Measurements from ENCODE around the gene DZANK1. TPM values are rescaled to one million over a fixed set of nuclear protein-coding genes. Genes with fewer than 3 reads are reported as not detected.
"Not testable (repeated sequence)": the region's sequence is repeated elsewhere in the genome, so short reads cannot be mapped to it uniquely, and the experiment has no call there.

The DZANK1 gene
- total and polyA plus RNA-seq, 2 donors: 1.0 to 3.3 TPM

GRCh38 chr20:18501672-18502071 lies 34.8 kb upstream of the DZANK1 start:
- H3K4me3 ChIP-seq (ENCODE audit: low read length in 2 of 2); DNase-seq (ENCODE audit: low read depth in 6 of 9, low spot score in 9 of 9); H3K9me3 ChIP-seq (ENCODE audit: control insufficient read depth in 2 of 2, insufficient read depth in 1 of 2, low read length in 1 of 2); H3K4me1 ChIP-seq (ENCODE audit: control insufficient read depth in 2 of 2, insufficient read depth in 2 of 2, low read length in 2 of 2); H3K27me3 ChIP-seq (ENCODE audit: control insufficient read depth in 2 of 2, insufficient read depth in 1 of 2, low read length in 1 of 2); H3K27ac ChIP-seq (ENCODE audit: low read depth in 1 of 2, low read length in 1 of 2); H3K36me3 ChIP-seq (ENCODE audit: control insufficient read depth in 2 of 2, insufficient read depth in 2 of 2, low read length in 1 of 2): not testable (repeated sequence)
- 94% methylated on average over 1 of the region's 1 CpG for WGBS

GRCh38 chr20:18497603-18498002 lies 30.8 kb upstream of the DZANK1 start:
- Histone ChIP-seq H3K27me3 (ENCODE audit: control insufficient read depth in 2 of 2, insufficient read depth in 1 of 2, low read length in 1 of 2) (no peaks in the 10 kb centered on the region), H3K9me3 (ENCODE audit: control insufficient read depth in 2 of 2, insufficient read depth in 1 of 2, low read length in 1 of 2) (no peaks in the 10 kb centered on the region), H3K4me1 (ENCODE audit: control insufficient read depth in 2 of 2, insufficient read depth in 2 of 2, low read length in 2 of 2) (peaks cover 0 to 6% of the 10 kb centered on the region in 2 donors), H3K4me3 (ENCODE audit: low read length in 2 of 2) (no peak overlapping the region), H3K36me3 (ENCODE audit: control insufficient read depth in 2 of 2, insufficient read depth in 2 of 2, low read length in 1 of 2) (peaks cover 2 to 6% of the 10 kb centered on the region in 2 donors), H3K27ac (ENCODE audit: low read depth in 1 of 2, low read length in 1 of 2) (no peak overlapping the region)
- DNase-seq (ENCODE audit: low read depth in 6 of 9, low spot score in 9 of 9): no peak
- WGBS: 95% methylated on average over 3 of the region's 3 CpGs

GRCh38 chr20:18496740-18497592 lies 30.1 kb upstream of the DZANK1 start, which contains the start of gene RBBP9:
RBBP9 (minus strand) TSS chr20:18497225; CDS start chr20:18497167, 58 bp downstream.
- peak within 1 kb of the TSS; percentile 56 to 70 for H3K27ac ChIP-seq (ENCODE audit: low read depth in 1 of 2, low read length in 1 of 2)

GRCh38 chr20:18496042-18496441 lies 29.2 kb upstream of the DZANK1 start:
- Histone ChIP-seq H3K27ac (ENCODE audit: low read depth in 1 of 2, low read length in 1 of 2) (no peak overlapping the region), H3K4me1 (ENCODE audit: control insufficient read depth in 2 of 2, insufficient read depth in 2 of 2, low read length in 2 of 2) (peaks cover 0 to 6% of the 10 kb centered on the region in 2 donors), H3K27me3 (ENCODE audit: control insufficient read depth in 2 of 2, insufficient read depth in 1 of 2, low read length in 1 of 2) (no peaks in the 10 kb centered on the region), H3K9me3 (ENCODE audit: control insufficient read depth in 2 of 2, insufficient read depth in 1 of 2, low read length in 1 of 2) (no peaks in the 10 kb centered on the region), H3K36me3 (ENCODE audit: control insufficient read depth in 2 of 2, insufficient read depth in 2 of 2, low read length in 1 of 2) (peaks cover 2 to 6% of the 10 kb centered on the region in 2 donors), H3K4me3 (ENCODE audit: low read length in 2 of 2) (peak overlapping the region; percentile 79 to 89)
- WGBS: 56% methylated on average over 7 of the region's 7 CpGs
- no peak for DNase-seq (ENCODE audit: low read depth in 6 of 9, low spot score in 9 of 9)

More at GRCh38 chr20:18496740-18497592, 30.1 kb upstream of the DZANK1 start, which contains the start of gene RBBP9:
- no peaks in the 10 kb centered on the region for H3K9me3 ChIP-seq (ENCODE audit: control insufficient read depth in 2 of 2, insufficient read depth in 1 of 2, low read length in 1 of 2)
- no peaks in the 10 kb centered on the region for H3K27me3 ChIP-seq (ENCODE audit: control insufficient read depth in 2 of 2, insufficient read depth in 1 of 2, low read length in 1 of 2)
- peak; percentile 32 to 81 (median 61) for DNase-seq (ENCODE audit: low read depth in 6 of 9, low spot score in 9 of 9)
- WGBS: under 1% methylated on average over 31 of the region's 31 CpGs
- peaks cover 2 to 6% of the 10 kb centered on the region in 2 donors for H3K36me3 ChIP-seq (ENCODE audit: control insufficient read depth in 2 of 2, insufficient read depth in 2 of 2, low read length in 1 of 2)
- H3K4me3 ChIP-seq (ENCODE audit: low read length in 2 of 2): peak within 1 kb of the TSS; percentile 79 to 89
- peaks cover 0 to 6% of the 10 kb centered on the region in 2 donors for H3K4me1 ChIP-seq (ENCODE audit: control insufficient read depth in 2 of 2, insufficient read depth in 2 of 2, low read length in 2 of 2)

GRCh38 chr20:18488301-18488700 lies 21.5 kb upstream of the DZANK1 start:
- Histone ChIP-seq H3K4me3 (ENCODE audit: low read length in 2 of 2) (no peak overlapping the region), H3K4me1 (ENCODE audit: control insufficient read depth in 2 of 2, insufficient read depth in 2 of 2, low read length in 2 of 2) (no peaks in the 10 kb centered on the region), H3K36me3 (ENCODE audit: control insufficient read depth in 2 of 2, insufficient read depth in 2 of 2, low read length in 1 of 2) (peaks cover 4 to 17% of the 10 kb centered on the region in 2 donors), H3K27ac (ENCODE audit: low read depth in 1 of 2, low read length in 1 of 2) (no peak overlapping the region), H3K27me3 (ENCODE audit: control insufficient read depth in 2 of 2, insufficient read depth in 1 of 2, low read length in 1 of 2) (no peaks in the 10 kb centered on the region), H3K9me3 (ENCODE audit: control insufficient read depth in 2 of 2, insufficient read depth in 1 of 2, low read length in 1 of 2) (no peaks in the 10 kb centered on the region)
- WGBS: 98% methylated on average over 3 of the region's 3 CpGs
- no peak for DNase-seq (ENCODE audit: low read depth in 6 of 9, low spot score in 9 of 9)

GRCh38 chr20:18481596-18481995 lies 14.8 kb upstream of the DZANK1 start:
- H3K36me3 ChIP-seq (ENCODE audit: control insufficient read depth in 2 of 2, insufficient read depth in 2 of 2, low read length in 1 of 2): peaks cover 17 to 30% of the 10 kb centered on the region in 2 donors

GRCh38 chr20:18477821-18478220 lies 11.0 kb upstream of the DZANK1 start:
- no peaks in the 10 kb centered on the region for H3K27me3 ChIP-seq (ENCODE audit: control insufficient read depth in 2 of 2, insufficient read depth in 1 of 2, low read length in 1 of 2)
- no peak for DNase-seq (ENCODE audit: low read depth in 6 of 9, low spot score in 9 of 9)
- H3K36me3 ChIP-seq (ENCODE audit: control insufficient read depth in 2 of 2, insufficient read depth in 2 of 2, low read length in 1 of 2): peaks cover 21 to 40% of the 10 kb centered on the region in 2 donors
- no peak overlapping the region for H3K4me3 ChIP-seq (ENCODE audit: low read length in 2 of 2)
- 97% methylated on average over 1 of the region's 1 CpG for WGBS
- H3K4me1 ChIP-seq (ENCODE audit: control insufficient read depth in 2 of 2, insufficient read depth in 2 of 2, low read length in 2 of 2): no peaks in the 10 kb centered on the region
- H3K9me3 ChIP-seq (ENCODE audit: control insufficient read depth in 2 of 2, insufficient read depth in 1 of 2, low read length in 1 of 2): no peaks in the 10 kb centered on the region
- H3K27ac ChIP-seq (ENCODE audit: low read depth in 1 of 2, low read length in 1 of 2): no peak overlapping the region

More at GRCh38 chr20:18481596-18481995, 14.8 kb upstream of the DZANK1 start:
- H3K9me3 ChIP-seq (ENCODE audit: control insufficient read depth in 2 of 2, insufficient read depth in 1 of 2, low read length in 1 of 2): no peaks in the 10 kb centered on the region
- no peaks in the 10 kb centered on the region for H3K27me3 ChIP-seq (ENCODE audit: control insufficient read depth in 2 of 2, insufficient read depth in 1 of 2, low read length in 1 of 2)
- H3K27ac ChIP-seq (ENCODE audit: low read depth in 1 of 2, low read length in 1 of 2): no peak overlapping the region
- H3K4me1 ChIP-seq (ENCODE audit: control insufficient read depth in 2 of 2, insufficient read depth in 2 of 2, low read length in 2 of 2): no peaks in the 10 kb centered on the region
- no peak overlapping the region for H3K4me3 ChIP-seq (ENCODE audit: low read length in 2 of 2)
- WGBS: 97% methylated on average over 4 of the region's 4 CpGs
- DNase-seq (ENCODE audit: low read depth in 6 of 9, low spot score in 9 of 9): no peak

- DNase-seq (ENCODE audit: low read depth in 6 of 9, low spot score in 9 of 9): no peak
- 100% methylated on average over 1 of the region's 1 CpG for WGBS
- H3K36me3 ChIP-seq (ENCODE audit: control insufficient read depth in 2 of 2, insufficient read depth in 2 of 2, low read length in 1 of 2): peaks cover 15 to 34% of the 10 kb centered on the region in 2 donors
- H3K27me3 ChIP-seq (ENCODE audit: control insufficient read depth in 2 of 2, insufficient read depth in 1 of 2, low read length in 1 of 2): no peaks in the 10 kb centered on the region
- no peaks in the 10 kb centered on the region for H3K9me3 ChIP-seq (ENCODE audit: control insufficient read depth in 2 of 2, insufficient read depth in 1 of 2, low read length in 1 of 2)
- H3K4me3 ChIP-seq (ENCODE audit: low read length in 2 of 2): no peak overlapping the region
- H3K27ac ChIP-seq (ENCODE audit: low read depth in 1 of 2, low read length in 1 of 2): no peak overlapping the region
- no peaks in the 10 kb centered on the region for H3K4me1 ChIP-seq (ENCODE audit: control insufficient read depth in 2 of 2, insufficient read depth in 2 of 2, low read length in 2 of 2)
These were observed 10.4 kb upstream of the DZANK1 start for GRCh38 chr20:18477218-18477617.

- no peaks in the 10 kb centered on the region for H3K27me3 ChIP-seq (ENCODE audit: control insufficient read depth in 2 of 2, insufficient read depth in 1 of 2, low read length in 1 of 2)
- WGBS: under 1% methylated on average over 15 of the region's 15 CpGs
- H3K4me3 ChIP-seq (ENCODE audit: low read length in 2 of 2): peak overlapping the region; percentile 85 to 98
- no peak overlapping the region for H3K27ac ChIP-seq (ENCODE audit: low read depth in 1 of 2, low read length in 1 of 2)
- peak in 1 of 9 donors; percentile 1 for DNase-seq (ENCODE audit: low read depth in 6 of 9, low spot score in 9 of 9)
- peaks cover 8 to 9% of the 10 kb centered on the region in 2 donors for H3K4me1 ChIP-seq (ENCODE audit: control insufficient read depth in 2 of 2, insufficient read depth in 2 of 2, low read length in 2 of 2)
- peaks cover 3 to 11% of the 10 kb centered on the region in 2 donors for H3K36me3 ChIP-seq (ENCODE audit: control insufficient read depth in 2 of 2, insufficient read depth in 2 of 2, low read length in 1 of 2)
- H3K9me3 ChIP-seq (ENCODE audit: control insufficient read depth in 2 of 2, insufficient read depth in 1 of 2, low read length in 1 of 2): no peaks in the 10 kb centered on the region
These were observed 296 bp downstream of the DZANK1 start for GRCh38 chr20:18466574-18466893.

Data from thymus (tissue), 11 donors.